CD4-positive, alpha-beta T cell (primary cell): Measurements from ENCODE around the gene HECTD1. TPM values are rescaled to one million over a fixed set of nuclear protein-coding genes. Genes with fewer than 3 reads are reported as not detected.
"Not testable (repeated sequence)": the region's sequence is repeated elsewhere in the genome, so short reads cannot be mapped to it uniquely, and the experiment has no call there.

Source experiments
- ATAC-seq: fragments of 200-7000 bp; cut with Tn5 transposase; one replicate; pipeline ENCODE4 v1.10.0; 2022; ENCODE audit warnings: mild to moderate bottlenecking; ENCODE audit not compliant: poor library complexity
- CTCF ChIA-PET: fragments of 350-600 bp; sonication (Branson Sonifier 250); formaldehyde crosslinking; loops from one replicate; lab custom pipeline; 2021; ENCODE audit warnings: antibody characterized with exemption, inconsistent platforms; lab: Charles Lee
- POLR2A ChIA-PET: fragments of 350-600 bp; sonication (Branson Sonifier 250); formaldehyde crosslinking; loops from one replicate; lab custom pipeline; 2021; ENCODE audit warnings: antibody characterized with exemption, inconsistent platforms; lab: Charles Lee
- DNase-seq, 14 experiments: peaks; one replicate each; pipeline ENCODE4 v3.0.0-alpha.2; 2013 to 2020; ENCODE audit warnings: mixed read lengths in 2 of 14
- H3K27ac ChIP-seq, 2 donors: one replicate each; pipeline versions ENCODE4 v1.5.1 to v1.7.0; 2013; ENCODE audit warnings: low read length in 2 of 2, low read depth in 1 of 2, mild to moderate bottlenecking in 1 of 2
- H3K27me3 ChIP-seq, 2 experiments: 1 replicate in 1 of 2; 2 replicates in 1 of 2; pipeline versions ENCODE4 v1.6.1 to v1.7.0; 2013; ENCODE audit warnings: low read length in 2 of 2, control low read depth in 1 of 2, mild to moderate bottlenecking in 1 of 2, moderate library complexity in 1 of 2; ENCODE audit not compliant: insufficient read depth in 2 of 2, control insufficient read depth in 1 of 2
- H3K36me3 ChIP-seq: one replicate; pipeline ENCODE4 v1.6.1; 2013; ENCODE audit warnings: low read length, control low read depth; ENCODE audit not compliant: insufficient read depth
- H3K4me1 ChIP-seq: one replicate; pipeline ENCODE4 v1.6.1; 2013; ENCODE audit warnings: low read length, control low read depth; ENCODE audit not compliant: insufficient read depth
- H3K4me3 ChIP-seq: one replicate; pipeline ENCODE4 v1.5.1; 2013; ENCODE audit warnings: mild to moderate bottlenecking, low read length, moderate library complexity
- H3K9me3 ChIP-seq, 2 experiments: 1 replicate in 1 of 2; 2 replicates in 1 of 2; pipeline versions ENCODE4 v1.6.1 to v1.7.0; 2013; ENCODE audit warnings: low read length in 2 of 2, mild to moderate bottlenecking in 2 of 2, control low read depth in 1 of 2, moderate library complexity in 1 of 2; ENCODE audit not compliant: control insufficient read depth in 1 of 2, insufficient read depth in 1 of 2
- H3K27ac Mint-ChIP-seq: one replicate; pipeline ENCODE4 v1.8.0; 2020; ENCODE audit warnings: mixed read lengths
- H3K27me3 Mint-ChIP-seq: one replicate; pipeline ENCODE4 v1.8.0; 2021; ENCODE audit warnings: mixed read lengths
- H3K36me3 Mint-ChIP-seq: one replicate; pipeline ENCODE4 v1.8.0; 2021; ENCODE audit warnings: low read depth, mixed read lengths
- H3K4me1 Mint-ChIP-seq: one replicate; pipeline ENCODE4 v1.8.0; 2021; ENCODE audit warnings: low read depth, mixed read lengths
- H3K4me3 Mint-ChIP-seq: one replicate; pipeline ENCODE4 v1.8.0; 2020; ENCODE audit warnings: mild to moderate bottlenecking, mixed read lengths
- H3K9me3 Mint-ChIP-seq: one replicate; pipeline ENCODE4 v1.8.0; 2020; ENCODE audit warnings: mixed read lengths
- intact Hi-C, 2 experiments: fragments of 100-400 bp; cut with DNase I in 1 of 2; cut with micrococcal nuclease in 1 of 2; formaldehyde crosslinking; loops; one replicate each; pipeline versions ENCODE4 v1.15.1 to v1.9.0; 2023 to 2025; cut with DNase I, micrococcal nuclease
- total RNA-seq, 174 experiments: library from RNA in 2 of 174; stranded (reverse) in 2 of 174; gene quantifications; one replicate each; pipeline ENCODE4 v1.2.3 and lab custom pipeline; 2021 to 2026
- TF ChIP-seq, protein P1 (sequence below): fragments of 200-600 bp; IDR thresholded peaks from one replicate; pipeline ENCODE4 v1.8.0; 2022; ENCODE audit warnings: antibody characterized with exemption, mild to moderate bottlenecking

Gene HECTD1
- total RNA-seq, 2 experiments from 2014 or later, result 162 to 168 TPM

DNA sequence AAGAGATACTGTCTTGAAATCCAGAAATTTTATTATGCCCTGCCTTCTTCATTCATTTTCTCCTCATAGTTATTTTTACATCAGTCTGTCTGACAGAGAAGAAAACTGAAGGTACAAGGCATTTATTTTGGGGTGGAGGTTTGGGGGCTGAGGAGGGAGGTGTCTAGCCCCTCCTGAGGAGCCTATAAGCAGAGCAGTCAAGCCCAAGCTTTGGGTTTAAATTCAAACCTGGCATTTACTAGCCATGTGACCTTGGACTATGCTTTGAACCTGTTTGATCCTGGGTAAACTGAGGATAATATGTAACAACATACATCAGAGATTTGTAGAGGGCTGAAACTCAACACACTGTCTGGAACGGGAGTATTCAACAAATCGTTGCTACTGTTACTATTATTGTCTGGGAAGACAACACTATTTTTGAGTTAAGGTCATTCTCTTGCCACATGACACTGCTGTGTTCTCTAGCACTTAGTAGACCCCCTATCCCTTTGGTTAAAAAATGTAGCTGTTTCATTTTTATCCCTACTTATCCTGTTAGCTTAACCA is 115.4 kb downstream of the HECTD1 start:
- Histone ChIP-seq H3K9me3 (no peaks in the 10 kb centered on the region), H3K36me3 (peaks cover 4% of the 10 kb centered on the region), H3K4me3 (no peak overlapping the region), H3K4me1 (no peaks in the 10 kb centered on the region), H3K27me3 (no peaks in the 10 kb centered on the region), H3K27ac (no peak overlapping the region)
- H3K4me1 Mint-ChIP-seq, result no peaks in the 10 kb centered on the region
- ChIA-PET POLR2A (no interaction called here), CTCF (no interaction called here)
- peaks cover 10% of the 10 kb centered on the region for H3K36me3 Mint-ChIP-seq
- H3K27me3 Mint-ChIP-seq, result no peaks in the 10 kb centered on the region
- TF ChIP-seq, protein P1, sequence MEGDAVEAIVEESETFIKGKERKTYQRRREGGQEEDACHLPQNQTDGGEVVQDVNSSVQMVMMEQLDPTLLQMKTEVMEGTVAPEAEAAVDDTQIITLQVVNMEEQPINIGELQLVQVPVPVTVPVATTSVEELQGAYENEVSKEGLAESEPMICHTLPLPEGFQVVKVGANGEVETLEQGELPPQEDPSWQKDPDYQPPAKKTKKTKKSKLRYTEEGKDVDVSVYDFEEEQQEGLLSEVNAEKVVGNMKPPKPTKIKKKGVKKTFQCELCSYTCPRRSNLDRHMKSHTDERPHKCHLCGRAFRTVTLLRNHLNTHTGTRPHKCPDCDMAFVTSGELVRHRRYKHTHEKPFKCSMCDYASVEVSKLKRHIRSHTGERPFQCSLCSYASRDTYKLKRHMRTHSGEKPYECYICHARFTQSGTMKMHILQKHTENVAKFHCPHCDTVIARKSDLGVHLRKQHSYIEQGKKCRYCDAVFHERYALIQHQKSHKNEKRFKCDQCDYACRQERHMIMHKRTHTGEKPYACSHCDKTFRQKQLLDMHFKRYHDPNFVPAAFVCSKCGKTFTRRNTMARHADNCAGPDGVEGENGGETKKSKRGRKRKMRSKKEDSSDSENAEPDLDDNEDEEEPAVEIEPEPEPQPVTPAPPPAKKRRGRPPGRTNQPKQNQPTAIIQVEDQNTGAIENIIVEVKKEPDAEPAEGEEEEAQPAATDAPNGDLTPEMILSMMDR, result no peak
- no peaks in the 10 kb centered on the region for H3K9me3 Mint-ChIP-seq
- H3K27ac Mint-ChIP-seq, result no peak overlapping the region
- DNase-seq, result no peak
- no peak for ATAC-seq
- no peak overlapping the region for H3K4me3 Mint-ChIP-seq
- intact Hi-C loops, result no loop called here

DNA sequence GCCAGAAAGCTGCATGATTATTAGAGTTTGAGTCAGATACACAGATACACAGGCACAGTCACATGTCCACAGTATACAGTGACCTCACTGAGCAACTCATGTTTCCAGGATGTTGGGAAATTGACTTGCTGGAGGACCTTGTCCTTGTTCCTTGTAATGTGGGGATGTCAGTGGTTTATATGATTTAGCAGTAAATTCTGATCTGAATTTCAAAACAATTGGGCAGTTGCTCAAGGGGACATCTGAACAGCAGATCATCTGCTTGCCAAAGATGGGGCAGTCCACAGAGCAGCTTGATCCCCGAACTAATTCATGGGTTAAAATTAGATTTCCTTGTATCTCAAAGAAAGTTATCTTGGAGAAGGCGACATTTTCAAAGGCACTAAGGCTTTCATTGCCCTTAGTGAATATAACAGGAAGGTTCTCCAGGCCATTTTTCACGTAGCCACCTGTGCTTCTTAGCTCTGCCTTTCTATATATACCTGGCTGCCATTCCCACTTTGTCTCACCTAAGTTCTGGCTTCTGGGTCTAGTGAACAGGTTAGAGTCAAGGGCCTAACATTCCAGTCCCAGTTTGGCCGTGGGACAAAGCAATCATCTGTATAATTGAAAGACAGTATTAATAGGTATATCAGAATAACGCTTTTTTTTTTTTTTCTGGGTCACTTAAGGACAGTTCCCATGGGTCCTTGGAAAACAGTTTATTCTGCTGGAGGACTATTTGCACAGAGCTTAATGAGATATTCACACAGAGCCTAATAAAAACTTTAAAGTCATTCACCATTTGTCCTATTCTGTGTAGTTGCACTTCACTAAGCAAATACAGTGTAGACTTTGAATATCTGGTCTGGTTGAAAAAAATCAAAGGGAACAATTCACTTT is 116.5 kb downstream of the HECTD1 start:
- TF ChIP-seq, protein P1, result no peak
- no peak overlapping the region for H3K27ac Mint-ChIP-seq

DNA sequence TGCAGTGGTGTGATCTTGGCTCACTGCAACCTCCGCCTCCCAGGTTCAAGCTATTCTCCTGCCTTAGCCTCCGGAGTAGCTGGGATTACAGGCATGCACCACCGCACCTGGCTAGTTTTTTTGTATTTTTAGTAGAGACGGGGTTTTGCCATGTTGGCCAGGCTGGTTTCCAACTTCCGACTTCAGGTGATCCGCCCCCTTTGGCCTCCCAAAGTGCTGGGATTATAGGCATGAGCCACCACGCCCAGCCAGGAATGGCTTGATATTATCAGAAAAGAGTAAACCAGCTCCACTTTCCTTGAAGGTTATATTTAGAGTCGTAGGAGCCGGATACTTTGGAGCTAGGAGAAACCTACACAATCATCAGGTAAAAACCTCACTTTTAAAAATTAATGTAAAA is 121.1 kb downstream of the HECTD1 start:
- not testable (repeated sequence) for H3K27me3 ChIP-seq, H3K4me1 Mint-ChIP-seq
- POLR2A ChIA-PET, result interaction anchor here (1.0 kb wide), 1 partner anchor 99 kb away, joined by 3 read pairs; no protein-coding TSS in a partner anchor

More for the DNA sequence above, 116.5 kb downstream of the HECTD1 start:
- Mint-ChIP-seq H3K36me3 (peaks cover 5% of the 10 kb centered on the region), H3K4me3 (no peak overlapping the region), H3K9me3 (no peaks in the 10 kb centered on the region), H3K27me3 (no peaks in the 10 kb centered on the region), H3K4me1 (no peaks in the 10 kb centered on the region)
- ChIA-PET POLR2A (no interaction called here), CTCF (no interaction called here)
- Histone ChIP-seq H3K27me3 (no peaks in the 10 kb centered on the region), H3K4me3 (no peak overlapping the region), H3K36me3 (no peaks in the 10 kb centered on the region), H3K27ac (no peak overlapping the region), H3K4me1 (no peaks in the 10 kb centered on the region), H3K9me3 (no peaks in the 10 kb centered on the region)
- no peak for ATAC-seq
- intact Hi-C loops, result no loop called here
- DNase-seq, result peak in 2 of 14 experiments; percentile 50 to 64

More for the DNA sequence above, 121.1 kb downstream of the HECTD1 start:
- H3K36me3 Mint-ChIP-seq, result peaks cover 18% of the 10 kb centered on the region
- H3K27ac ChIP-seq, H3K9me3 Mint-ChIP-seq, H3K9me3 ChIP-seq, H3K27ac Mint-ChIP-seq, H3K4me3 Mint-ChIP-seq, H3K4me3 ChIP-seq, H3K27me3 Mint-ChIP-seq, H3K4me1 ChIP-seq, DNase-seq, CTCF ChIA-PET, ATAC-seq: not testable (repeated sequence)
- intact Hi-C loops, result loop anchor here in 1 of 2 experiments (10.0 kb wide), 1 partner anchor 62 kb away; the partner anchor contains the start of genes AP4S1 and STRN3
- H3K36me3 ChIP-seq, result peaks cover 17% of the 10 kb centered on the region
